Mucosa of descending colon (tissue), 3 donors: ENCODE measurements around the gene MMP15. TPM values are rescaled to one million over a fixed set of nuclear protein-coding genes. Genes with fewer than 3 reads are reported as not detected.
"Not testable (repeated sequence)": the region's sequence is repeated elsewhere in the genome, so short reads cannot be mapped to it uniquely, and the experiment has no call there.

Source experiments
- ATAC-seq: fragments of 200-7000 bp; cut with Tn5 transposase; one replicate; pipeline ENCODE4 v1.9.1; 2020; ENCODE audit warnings: mild to moderate bottlenecking, moderate library complexity
- DNase-seq, 3 donors: peaks; one replicate each; pipeline ENCODE4 v3.0.0-alpha.2; 2020
- H3K36me3 ChIP-seq: fragments of 200-600 bp; one replicate; pipeline ENCODE4 v1.8.0; 2021; ENCODE audit warnings: low read depth, mild to moderate bottlenecking
- H3K4me1 ChIP-seq: fragments of 200-600 bp; one replicate; pipeline ENCODE4 v1.8.0; 2021; ENCODE audit warnings: low read depth, mild to moderate bottlenecking
- H3K4me3 ChIP-seq: fragments of 200-600 bp; one replicate; pipeline ENCODE4 v1.8.0; 2021; ENCODE audit warnings: mild to moderate bottlenecking
- H3K9me3 ChIP-seq: fragments of 200-600 bp; one replicate; pipeline ENCODE4 v1.8.0; 2021; ENCODE audit warnings: mild to moderate bottlenecking
- intact Hi-C, 2 donors: fragments of 100-400 bp; cut with DNase I in 1 of 2; cut with micrococcal nuclease in 1 of 2; formaldehyde crosslinking; loops; one replicate each; pipeline versions ENCODE4 v1.11.0 to v1.11.1; 2022; cut with DNase I, micrococcal nuclease
- total RNA-seq, 3 donors: library from RNA; stranded (reverse); fragmentation: NEBNext Ultra II Directional in 2 of 3; extraction: Animal tissue kit (Norgen Biotek cat#: 25700) in 2 of 3; gene quantifications; one replicate each; pipeline versions ENCODE4 v1.2.1 to v1.2.4, GENCODE V29; 2021 to 2023
- TF ChIP-seq, protein P1 (sequence below): fragments of 200-600 bp; IDR thresholded peaks from one replicate; pipeline ENCODE4 v1.8.0; 2022; ENCODE audit warnings: antibody characterized with exemption, mild to moderate bottlenecking
- donor health status: DM: no; HTN: no; CAD: no; lungs with moderate emphysema.
- donor health status: DM: no; HTN: no; CAD: no.
- donor health status: DM: no; HTN: yes; CAD: no.

The MMP15 gene
- total RNA-seq, 3 donors from 2014 or later = 57.9 to 140 (median 96.5) TPM

DNA sequence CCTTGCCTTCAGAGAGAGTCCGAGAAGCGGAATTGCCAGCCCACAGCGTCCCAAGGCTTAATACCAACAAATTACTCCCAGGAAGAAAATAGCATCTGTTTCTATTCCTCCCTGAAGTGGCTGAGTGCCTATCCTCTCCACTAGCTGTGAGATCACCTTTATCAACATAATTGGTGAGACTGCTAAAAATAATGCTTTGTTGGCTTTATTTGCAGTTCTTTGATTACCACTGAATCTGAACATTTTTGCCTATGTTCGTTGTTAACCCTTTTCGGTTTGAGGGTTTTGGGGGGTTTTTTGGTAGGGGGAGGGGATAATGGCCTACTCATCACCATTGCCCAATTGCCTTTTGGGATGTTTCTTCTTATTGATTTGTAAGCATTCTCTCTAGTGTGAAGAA, 31.0 kb downstream of the MMP15 start:
- Histone ChIP-seq H3K9me3 (no peaks in the 10 kb centered on the region), H3K4me3 (no peak overlapping the region), H3K4me1 (no peaks in the 10 kb centered on the region), H3K36me3 (no peaks in the 10 kb centered on the region)
- TF ChIP-seq, protein P1, sequence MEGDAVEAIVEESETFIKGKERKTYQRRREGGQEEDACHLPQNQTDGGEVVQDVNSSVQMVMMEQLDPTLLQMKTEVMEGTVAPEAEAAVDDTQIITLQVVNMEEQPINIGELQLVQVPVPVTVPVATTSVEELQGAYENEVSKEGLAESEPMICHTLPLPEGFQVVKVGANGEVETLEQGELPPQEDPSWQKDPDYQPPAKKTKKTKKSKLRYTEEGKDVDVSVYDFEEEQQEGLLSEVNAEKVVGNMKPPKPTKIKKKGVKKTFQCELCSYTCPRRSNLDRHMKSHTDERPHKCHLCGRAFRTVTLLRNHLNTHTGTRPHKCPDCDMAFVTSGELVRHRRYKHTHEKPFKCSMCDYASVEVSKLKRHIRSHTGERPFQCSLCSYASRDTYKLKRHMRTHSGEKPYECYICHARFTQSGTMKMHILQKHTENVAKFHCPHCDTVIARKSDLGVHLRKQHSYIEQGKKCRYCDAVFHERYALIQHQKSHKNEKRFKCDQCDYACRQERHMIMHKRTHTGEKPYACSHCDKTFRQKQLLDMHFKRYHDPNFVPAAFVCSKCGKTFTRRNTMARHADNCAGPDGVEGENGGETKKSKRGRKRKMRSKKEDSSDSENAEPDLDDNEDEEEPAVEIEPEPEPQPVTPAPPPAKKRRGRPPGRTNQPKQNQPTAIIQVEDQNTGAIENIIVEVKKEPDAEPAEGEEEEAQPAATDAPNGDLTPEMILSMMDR = no peak
- intact Hi-C loops = no loop called here
- no peak for ATAC-seq
- no peak for DNase-seq

DNA sequence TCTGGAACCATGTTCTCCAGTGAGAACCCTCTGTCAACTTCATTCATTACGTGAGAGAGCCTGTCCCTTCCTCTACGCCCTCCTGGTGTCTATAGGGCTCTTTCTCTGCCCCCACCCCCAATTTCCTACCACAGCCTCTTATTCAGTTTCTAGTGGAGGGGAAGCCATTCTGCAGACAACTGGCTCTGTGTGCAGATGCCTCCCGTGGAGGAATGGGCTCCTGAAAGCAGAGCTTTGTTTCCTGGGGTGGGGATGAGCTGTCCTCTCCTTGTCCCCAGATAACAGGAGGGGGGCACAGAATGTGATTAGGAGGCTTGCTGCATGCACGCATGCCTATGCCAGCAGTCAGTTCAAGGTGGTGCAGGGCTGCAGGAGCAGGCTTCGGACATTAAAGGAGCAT, 31.6 kb downstream of the MMP15 start:
- no peak for DNase-seq
- intact Hi-C loops = no loop called here
- ATAC-seq = no peak
- H3K36me3 ChIP-seq = no peaks in the 10 kb centered on the region
- no peaks in the 10 kb centered on the region for H3K4me1 ChIP-seq
- TF ChIP-seq, protein P1 = no peak
- H3K4me3 ChIP-seq = no peak overlapping the region
- H3K9me3 ChIP-seq = no peaks in the 10 kb centered on the region

DNA sequence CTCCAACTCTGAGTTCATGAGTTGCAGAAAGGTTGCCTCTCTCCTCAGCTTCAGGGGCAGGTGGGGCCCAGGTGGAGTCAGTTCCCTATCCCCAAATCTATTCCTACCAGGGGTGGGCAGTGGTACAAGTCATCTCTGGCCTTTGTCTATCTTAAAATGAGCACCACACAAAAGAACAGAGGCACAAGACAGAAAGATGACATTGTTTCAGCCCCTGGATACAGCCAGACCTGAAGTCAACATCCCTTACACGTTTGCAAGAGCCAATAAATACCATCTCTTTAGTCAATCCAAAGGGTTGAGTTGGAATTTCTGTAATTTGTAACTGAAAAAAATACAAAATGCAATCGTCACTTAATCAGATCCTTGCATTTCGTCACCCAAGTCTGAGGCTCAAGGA, 32.2 kb downstream of the MMP15 start:
- H3K9me3 ChIP-seq = no peaks in the 10 kb centered on the region
- no peaks in the 10 kb centered on the region for H3K4me1 ChIP-seq
- H3K4me3 ChIP-seq = no peak overlapping the region
- intact Hi-C loops = no loop called here
- no peaks in the 10 kb centered on the region for H3K36me3 ChIP-seq
- TF ChIP-seq, protein P1 = no peak
- DNase-seq = no peak
- ATAC-seq = no peak

DNA sequence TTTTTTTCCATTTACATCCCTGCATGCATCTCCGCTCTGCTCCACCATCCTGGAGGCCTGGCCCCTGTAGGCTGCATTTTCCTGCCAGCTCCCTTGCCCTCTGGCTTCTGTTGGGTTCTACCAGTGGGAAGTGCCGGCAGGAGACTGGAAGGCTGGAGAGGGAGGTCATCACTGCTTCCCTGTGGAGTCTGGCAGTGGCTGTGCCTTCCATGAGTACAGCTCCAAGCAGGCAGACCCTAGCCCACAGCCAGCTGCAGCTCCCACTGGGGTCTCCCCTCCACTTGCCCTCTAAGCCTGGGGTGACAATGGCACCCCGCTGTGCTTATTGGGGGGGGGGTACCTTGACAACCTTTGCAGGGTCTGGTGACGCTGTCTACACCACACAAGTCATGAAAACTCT, 37.3 kb downstream of the MMP15 start:
- no peak for ATAC-seq
- no peak for DNase-seq
- Histone ChIP-seq H3K9me3 (no peaks in the 10 kb centered on the region), H3K36me3 (no peaks in the 10 kb centered on the region), H3K4me3 (no peak overlapping the region), H3K4me1 (no peaks in the 10 kb centered on the region)
- TF ChIP-seq, protein P1 = no peak
- intact Hi-C loops = no loop called here

DNA sequence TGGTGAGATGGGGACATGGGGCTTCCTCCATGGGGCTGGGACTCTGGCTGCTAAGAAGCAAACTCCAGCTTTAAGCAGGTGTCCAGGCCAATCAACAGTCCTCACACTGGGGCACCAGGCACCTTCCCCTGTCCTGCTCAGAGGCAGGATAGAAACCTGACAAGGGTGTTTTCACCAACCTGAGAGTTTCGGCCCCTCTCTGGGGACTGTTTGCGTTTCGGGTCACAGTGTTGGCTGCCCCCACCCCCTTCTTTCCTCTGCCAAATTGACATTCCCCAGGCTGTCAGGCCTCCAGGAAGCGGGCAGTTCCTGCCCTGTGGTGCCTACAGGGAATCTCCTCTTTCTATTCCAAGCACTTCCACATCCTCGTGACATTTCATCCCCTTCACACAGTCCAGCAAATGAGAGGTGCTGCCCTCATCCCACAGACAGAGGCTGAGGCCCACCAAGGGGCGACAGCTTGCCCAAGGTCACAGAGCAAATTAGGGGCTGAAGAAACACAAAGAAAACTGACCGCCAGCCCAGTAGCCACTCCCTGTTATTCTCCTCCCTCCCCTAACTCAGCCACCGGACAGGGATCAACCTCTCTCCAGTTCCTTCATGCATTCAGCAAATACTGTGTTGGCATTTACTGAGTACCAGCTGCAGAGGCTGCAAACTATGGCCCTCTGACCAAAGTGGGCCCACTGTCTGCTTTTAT, 38.0 kb downstream of the MMP15 start:
- Histone ChIP-seq H3K9me3 (no peaks in the 10 kb centered on the region), H3K36me3 (no peaks in the 10 kb centered on the region), H3K4me1 (no peaks in the 10 kb centered on the region), H3K4me3 (no peak overlapping the region)
- intact Hi-C loops = no loop called here
- no peak for ATAC-seq
- no peak for DNase-seq
- TF ChIP-seq, protein P1 = no peak

DNA sequence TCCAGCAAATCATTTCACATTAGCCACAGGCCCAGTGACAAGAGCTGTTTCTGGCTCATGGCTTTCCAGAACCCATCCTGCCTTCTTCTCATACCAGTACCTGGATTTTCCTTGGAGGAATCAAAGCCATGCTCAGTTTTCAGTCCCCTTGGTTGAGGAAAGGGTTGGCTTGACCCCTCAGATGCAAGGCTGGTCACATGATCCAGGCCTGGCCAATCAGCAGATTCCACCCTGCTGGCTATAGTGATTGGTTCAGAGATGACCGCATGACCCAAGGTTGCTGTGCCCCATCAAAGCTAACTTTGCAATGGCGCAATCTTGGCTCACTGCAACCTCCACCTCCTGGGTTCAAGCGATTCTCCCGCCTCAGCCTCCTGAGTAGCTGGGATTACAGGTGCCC, 45.0 kb downstream of the MMP15 start:
- ATAC-seq = no peak
- TF ChIP-seq, protein P1 = no peak

DNA sequence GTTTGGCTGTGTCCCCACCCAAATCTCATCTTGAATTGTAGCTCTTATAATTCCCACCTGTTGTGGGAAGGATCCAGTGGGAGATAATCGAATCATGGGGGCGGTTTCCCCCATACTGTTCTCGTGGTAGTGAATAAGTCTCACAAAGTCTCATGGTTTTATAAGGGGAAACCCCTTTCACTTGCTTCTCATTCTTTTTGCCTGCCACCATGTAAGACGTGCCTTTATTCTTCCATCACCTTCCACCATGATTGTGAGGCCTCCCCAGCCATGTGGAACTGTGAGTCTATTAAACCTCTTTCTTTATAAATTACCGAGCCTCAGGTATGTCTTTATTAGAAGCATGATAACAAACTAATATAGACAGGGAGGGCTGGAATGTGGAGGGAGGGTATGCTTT, 46.6 kb downstream of the MMP15 start:
- DNase-seq, H3K4me1 ChIP-seq, H3K4me3 ChIP-seq, ATAC-seq, H3K36me3 ChIP-seq, intact Hi-C loops, H3K9me3 ChIP-seq: not testable (repeated sequence)

More for the DNA sequence above, 45.0 kb downstream of the MMP15 start:
- Histone ChIP-seq H3K9me3 (no peaks in the 10 kb centered on the region), H3K36me3 (no peaks in the 10 kb centered on the region), H3K4me1 (no peaks in the 10 kb centered on the region), H3K4me3 (no peak overlapping the region)
- intact Hi-C loops = no loop called here
- DNase-seq = no peak

DNA sequence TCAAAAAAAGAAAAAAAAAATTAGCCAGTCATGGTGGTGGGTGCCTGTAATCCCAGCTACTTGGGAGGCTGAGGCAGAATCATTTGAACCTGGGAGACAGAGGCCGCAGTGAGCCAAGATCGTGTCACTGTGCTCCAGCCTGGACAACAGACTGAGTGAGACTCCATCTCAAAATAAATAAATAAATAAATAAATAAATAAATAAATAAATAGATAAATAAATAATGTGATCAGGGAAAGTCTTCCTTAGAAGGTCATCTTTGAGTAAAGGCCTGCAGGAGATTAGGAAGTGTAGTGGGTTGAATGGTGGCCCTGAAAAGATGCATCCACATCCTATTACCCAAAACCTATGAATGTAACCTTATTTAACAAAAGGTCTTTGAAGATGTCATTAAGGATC, 47.5 kb downstream of the MMP15 start:
- H3K36me3 ChIP-seq, ATAC-seq, DNase-seq, intact Hi-C loops, H3K9me3 ChIP-seq, H3K4me3 ChIP-seq, H3K4me1 ChIP-seq: not testable (repeated sequence)
